HG03064 (cell line): Measurements from ENCODE around the gene VENTX.
A peak's percentile ranks its signal among the peaks of the same experiment; 100 is the strongest.
"Not testable (repeated sequence)": the region's sequence is repeated elsewhere in the genome, so short reads cannot be mapped to it uniquely, and the experiment has no call there.

Source experiments
- ATAC-seq: cut with Tn5 transposase; IDR thresholded peaks from one replicate; pipeline ENCODE4 v1.9.1; 2021; ENCODE audit warnings: low read depth; ENCODE audit not compliant: unreplicated experiment

The VENTX gene

GRCh38 chr10:133253361-133253955 is 15.8 kb downstream of the VENTX start:
- no peak for ATAC-seq

GRCh38 chr10:133254421-133255120 is 16.9 kb downstream of the VENTX start:
- ATAC-seq, result no peak

- ATAC-seq, result no peak
Observed at GRCh38 chr10:133255323-133255722, 17.7 kb downstream of the VENTX start.

- no peak for ATAC-seq
Observed at GRCh38 chr10:133257489-133258065, 19.9 kb downstream of the VENTX start.

- no peak for ATAC-seq
Observed at GRCh38 chr10:133258066-133258817, 20.6 kb downstream of the VENTX start.

GRCh38 chr10:133258818-133259601 is 21.4 kb downstream of the VENTX start:
- no peak for ATAC-seq

GRCh38 chr10:133259602-133259989 is 21.9 kb downstream of the VENTX start:
- ATAC-seq, result no peak

GRCh38 chr10:133260895-133261725 is 23.5 kb downstream of the VENTX start:
- ATAC-seq, result peak; percentile 45

GRCh38 chr10:133261726-133262325 is 24.2 kb downstream of the VENTX start:
- ATAC-seq, result peak; percentile 46

GRCh38 chr10:133262696-133263095 is 25.0 kb downstream of the VENTX start:
- ATAC-seq, result no peak

- no peak for ATAC-seq
Observed at GRCh38 chr10:133263674-133264073, 26.0 kb downstream of the VENTX start.

GRCh38 chr10:133264461-133264860 is 26.8 kb downstream of the VENTX start:
- ATAC-seq, result no peak

GRCh38 chr10:133265052-133265451 is 27.4 kb downstream of the VENTX start:
- ATAC-seq, result not testable (repeated sequence)

GRCh38 chr10:133266056-133266795 is 28.6 kb downstream of the VENTX start:
- no peak for ATAC-seq

GRCh38 chr10:133267293-133267692 is 29.6 kb downstream of the VENTX start:
- no peak for ATAC-seq

GRCh38 chr10:133267829-133268228 is 30.2 kb downstream of the VENTX start:
- no peak for ATAC-seq

- ATAC-seq, result no peak
Observed at GRCh38 chr10:133268532-133268931, 30.9 kb downstream of the VENTX start.

- no peak for ATAC-seq
Observed at GRCh38 chr10:133269367-133269766, 31.7 kb downstream of the VENTX start.

GRCh38 chr10:133270204-133270603 is 32.5 kb downstream of the VENTX start:
- ATAC-seq, result no peak
